NCI-H1092 (cell line): Measurements from ENCODE around the gene EPHB1.

Experiments
- DNase-seq: peaks from one replicate; lab custom pipeline; 2025; lab: John Stamatoyannopoulos, UW

The EPHB1 gene

DNA sequence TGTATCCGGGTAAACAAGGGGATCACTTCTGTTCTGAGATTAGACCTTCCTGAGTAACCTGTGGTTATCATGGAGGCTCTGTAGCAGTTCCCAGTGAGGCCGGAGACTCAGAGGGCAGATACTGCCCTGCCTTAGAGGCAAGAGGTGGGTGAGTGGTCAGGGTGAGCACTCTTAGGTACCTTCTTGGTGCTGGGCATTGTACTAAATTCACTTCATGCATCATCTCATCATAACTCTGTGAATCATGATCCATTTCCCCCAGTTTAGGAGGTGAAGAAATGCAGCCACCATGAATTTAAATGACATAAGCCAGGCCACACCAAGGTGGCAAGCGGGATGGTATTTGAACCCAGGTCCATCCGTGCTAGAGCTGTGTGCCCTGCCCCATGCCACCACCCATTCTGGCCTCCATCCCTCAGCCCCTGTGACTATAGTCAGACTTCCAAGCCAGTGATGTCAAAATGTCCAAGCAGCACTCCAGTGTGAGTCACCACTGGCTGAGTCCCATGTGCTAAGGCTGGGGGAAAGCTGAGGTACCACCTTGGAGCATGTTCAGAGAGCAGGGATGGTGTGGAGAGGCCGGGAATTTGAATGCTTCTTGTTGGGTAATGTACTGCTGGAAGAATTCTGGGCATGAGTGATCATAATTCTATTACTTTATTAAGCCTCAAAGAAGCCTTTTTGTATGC is 88.8 kb downstream of the EPHB1 start:
- DNase-seq: no peak

DNA sequence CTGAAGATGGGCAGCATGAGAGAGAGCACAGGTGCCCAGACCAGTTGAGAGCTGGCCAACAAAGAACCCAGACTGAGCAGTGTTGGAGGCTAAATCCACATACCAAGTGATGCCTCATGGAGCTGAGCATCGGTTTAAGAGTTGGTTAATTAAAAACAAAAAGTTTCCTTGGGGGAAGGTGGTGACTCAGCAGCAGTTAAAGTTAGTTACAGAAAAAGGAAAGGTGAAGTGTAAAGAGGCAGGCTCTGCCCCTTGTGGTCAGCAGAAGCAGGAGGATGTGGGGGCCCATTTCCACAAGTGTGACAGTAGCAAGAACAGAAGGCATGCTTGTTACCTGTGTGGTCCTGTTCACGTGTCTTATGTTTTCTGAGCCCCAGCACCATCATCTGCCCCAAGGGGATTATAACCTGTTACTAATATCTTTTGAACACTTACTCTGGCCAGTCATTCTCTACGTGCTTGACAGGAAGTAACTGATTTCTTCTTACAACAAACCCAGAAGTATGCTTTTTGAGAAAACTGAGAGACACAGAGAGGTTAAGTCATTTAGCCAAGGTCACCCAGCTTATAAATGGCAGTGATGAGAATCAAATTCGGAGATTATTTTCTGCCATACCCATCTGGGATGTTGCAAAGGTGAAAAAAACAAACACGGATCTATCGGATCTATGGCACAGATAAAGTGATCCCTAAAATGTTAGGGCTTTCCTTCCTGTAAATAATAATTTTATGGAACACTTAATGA is 91.0 kb downstream of the EPHB1 start:
- DNase-seq: no peak

DNA sequence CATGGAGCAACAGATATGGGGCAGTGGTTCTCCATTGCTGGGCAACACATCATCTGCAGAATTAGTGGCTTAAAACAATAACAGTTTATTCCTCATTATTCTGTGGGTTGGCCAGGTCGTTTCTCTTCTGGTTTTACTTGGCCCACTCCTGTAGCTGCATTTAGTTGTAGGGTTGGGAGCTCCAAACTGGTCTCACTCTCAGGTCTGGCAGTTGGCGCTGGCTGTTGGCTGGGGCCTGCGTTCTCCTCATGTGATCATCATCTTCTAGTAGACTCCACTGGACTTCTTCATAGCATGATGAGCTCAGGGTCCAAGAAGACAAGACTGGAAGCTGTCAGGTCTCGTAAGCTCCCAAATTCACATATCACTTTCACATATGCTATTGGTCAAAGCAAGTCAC is 91.9 kb downstream of the EPHB1 start:
- DNase-seq: no peak

DNA sequence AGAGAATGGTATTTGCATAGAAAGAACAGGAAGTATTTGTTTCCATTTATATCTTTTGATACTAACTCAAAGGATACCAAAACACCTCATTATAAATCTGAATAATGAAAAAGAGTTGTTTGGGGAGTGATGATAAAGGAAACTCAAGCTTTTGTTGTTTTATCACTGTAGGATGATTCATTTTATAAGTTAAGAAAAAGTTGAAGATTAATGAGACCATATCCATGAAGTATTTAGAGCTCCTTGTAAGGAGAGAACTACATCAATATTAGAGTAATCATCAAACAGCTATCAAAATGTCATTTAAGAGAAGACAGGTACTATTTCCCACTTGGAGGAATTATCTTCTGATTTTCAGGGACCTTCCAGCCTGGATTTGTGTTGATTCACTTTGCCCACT is 92.5 kb downstream of the EPHB1 start:
- no peak for DNase-seq

DNA sequence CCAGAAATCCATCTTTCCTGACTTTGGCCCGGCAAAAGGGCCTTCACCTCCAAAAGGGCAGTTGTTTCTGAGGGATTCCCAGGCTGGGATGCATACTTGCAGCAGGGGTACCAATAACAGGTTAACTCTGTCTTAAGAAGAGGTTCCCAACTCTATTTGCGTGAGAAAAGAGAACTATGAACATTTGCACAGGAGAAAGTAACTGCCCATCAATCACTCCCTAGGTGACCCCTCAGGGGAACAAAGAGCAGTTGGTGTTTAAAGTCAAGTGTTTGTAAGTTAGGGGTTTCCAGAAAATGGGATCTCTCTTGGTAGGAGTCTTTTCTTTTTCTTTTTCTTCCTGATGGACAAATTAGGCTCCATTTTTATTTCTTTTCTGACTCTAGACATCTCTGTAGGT is 97.3 kb downstream of the EPHB1 start:
- DNase-seq: no peak

DNA sequence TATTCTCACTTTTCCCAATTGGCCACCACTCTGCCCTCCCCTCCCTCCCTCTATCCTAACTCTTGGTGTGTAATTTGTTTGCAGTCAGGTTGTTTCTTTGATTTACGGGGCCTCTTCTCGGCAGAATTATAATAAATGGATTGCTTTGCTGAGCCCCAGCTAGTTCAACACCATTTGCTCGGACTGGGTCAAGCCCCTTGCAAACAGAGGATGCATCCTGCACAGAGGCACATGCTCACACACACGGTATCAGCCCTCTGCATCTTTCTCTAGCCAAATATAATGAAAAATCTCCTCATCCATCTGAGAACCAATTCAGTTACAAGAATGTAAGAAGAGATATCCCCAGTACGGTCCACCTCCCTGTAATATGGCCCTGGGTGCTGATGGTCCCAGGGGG is 97.7 kb downstream of the EPHB1 start:
- DNase-seq: no peak

DNA sequence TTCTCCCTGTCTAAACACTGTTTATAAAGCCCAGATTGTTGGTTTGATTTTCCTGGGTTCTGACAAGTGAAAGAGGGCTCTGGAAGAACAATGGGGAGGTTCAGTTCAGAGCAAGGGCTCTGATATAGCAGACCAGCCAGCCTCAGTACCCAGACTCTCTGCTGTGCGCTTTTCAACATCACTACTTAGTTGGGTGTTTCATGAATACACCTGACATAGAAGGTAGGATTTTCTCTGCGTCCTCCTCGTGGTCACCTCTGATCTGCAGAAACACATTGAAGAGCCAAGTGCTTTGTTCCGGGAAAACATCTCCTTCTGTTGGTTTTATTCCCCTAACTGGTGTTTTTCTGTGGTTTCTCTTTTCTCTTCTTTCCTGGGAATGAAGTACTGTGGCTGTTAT is 99.5 kb downstream of the EPHB1 start:
- DNase-seq: no peak

DNA sequence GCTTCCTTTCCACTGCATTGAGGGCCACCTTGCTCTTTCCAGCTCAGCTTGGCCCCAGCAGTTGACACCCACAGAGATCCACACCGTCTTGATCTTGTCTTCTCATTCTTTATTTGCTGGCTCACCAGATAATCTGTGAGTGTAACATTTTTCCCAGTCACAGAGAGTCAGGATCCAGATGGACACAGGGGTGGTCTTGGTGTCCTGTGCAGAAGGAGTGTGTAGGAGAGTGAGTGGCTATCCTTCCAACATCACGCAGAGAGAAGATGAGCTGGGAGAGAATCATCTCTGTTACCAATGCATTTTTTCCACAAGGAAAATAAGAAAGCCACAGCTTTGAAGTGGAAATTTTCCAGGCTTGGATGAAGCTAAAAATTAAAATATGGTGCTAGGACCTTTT is 100.1 kb downstream of the EPHB1 start:
- DNase-seq: no peak

DNA sequence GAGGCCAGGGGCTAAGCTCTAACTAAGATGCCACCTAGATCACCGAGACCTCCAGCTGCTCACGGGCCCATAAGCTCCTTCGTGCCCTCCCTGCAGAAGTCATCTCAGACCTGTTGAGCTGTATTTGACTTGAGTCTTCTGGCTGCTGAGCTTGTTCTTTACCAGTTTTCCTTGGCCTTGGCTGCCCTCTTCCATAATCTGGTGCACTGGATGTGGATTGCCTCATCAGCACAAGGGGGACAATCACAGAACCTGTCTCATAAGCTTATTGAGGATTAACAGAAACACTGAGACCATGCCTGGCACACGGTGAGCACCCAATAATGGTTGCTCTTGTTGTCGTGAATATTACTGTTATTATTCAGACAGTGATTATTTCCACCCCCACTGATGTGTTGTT is 101.1 kb downstream of the EPHB1 start:
- no peak for DNase-seq

DNA sequence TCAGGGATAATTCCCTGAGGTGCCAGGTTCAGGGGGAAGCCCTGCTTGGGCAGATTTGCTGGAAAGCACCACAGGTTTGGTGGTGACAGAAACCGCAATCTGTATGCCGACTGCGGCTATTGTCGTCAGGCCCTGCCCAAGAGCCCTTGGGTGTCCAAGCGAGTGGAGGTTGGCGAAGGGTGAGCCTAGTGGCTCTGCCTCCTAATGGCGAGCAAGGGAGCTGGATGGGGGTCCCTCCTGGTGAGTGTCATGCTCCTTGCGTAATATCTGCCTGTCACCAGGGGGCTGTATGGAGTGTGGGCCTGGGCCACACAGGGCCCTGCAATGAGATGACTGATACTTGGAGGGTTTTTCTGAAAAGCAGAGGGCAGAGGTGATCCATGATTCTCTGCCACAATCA is 101.6 kb downstream of the EPHB1 start:
- DNase-seq: no peak

DNA sequence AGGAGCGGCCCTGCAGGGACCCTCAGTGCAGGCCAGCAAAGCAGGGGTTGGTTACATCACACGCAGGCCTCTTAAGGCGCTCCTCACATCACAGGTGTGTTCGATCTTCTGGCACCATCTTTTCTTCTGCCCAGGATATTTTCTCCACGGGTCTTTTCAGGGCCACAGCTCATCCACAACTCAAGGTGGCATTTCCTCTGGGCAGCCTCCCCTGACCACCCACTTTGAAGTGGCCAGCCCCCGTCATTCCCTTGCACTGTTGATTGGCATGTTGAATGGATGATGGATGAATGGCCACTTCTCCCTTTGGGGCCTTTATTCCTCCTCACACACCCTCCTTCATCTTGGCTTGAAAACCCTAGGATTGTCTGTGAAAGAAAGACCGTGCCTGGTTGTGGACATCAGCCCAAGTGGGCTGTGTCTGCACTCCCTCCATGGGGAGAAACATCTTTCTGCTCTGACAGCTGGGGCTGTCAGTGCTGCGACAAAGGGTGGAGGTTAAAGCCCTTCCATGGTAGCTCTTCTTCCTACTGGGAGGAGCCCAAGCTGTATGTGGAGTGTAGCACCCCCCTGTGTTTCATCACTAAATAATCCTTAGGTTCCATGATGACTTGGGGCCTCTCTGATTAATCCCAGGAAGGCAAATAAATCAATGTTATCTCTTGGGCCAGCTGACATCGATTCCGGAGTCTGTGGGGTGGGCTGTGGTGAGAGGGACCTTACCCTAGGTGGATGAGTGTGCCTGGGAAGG is 102.5 kb downstream of the EPHB1 start:
- no peak for DNase-seq

DNA sequence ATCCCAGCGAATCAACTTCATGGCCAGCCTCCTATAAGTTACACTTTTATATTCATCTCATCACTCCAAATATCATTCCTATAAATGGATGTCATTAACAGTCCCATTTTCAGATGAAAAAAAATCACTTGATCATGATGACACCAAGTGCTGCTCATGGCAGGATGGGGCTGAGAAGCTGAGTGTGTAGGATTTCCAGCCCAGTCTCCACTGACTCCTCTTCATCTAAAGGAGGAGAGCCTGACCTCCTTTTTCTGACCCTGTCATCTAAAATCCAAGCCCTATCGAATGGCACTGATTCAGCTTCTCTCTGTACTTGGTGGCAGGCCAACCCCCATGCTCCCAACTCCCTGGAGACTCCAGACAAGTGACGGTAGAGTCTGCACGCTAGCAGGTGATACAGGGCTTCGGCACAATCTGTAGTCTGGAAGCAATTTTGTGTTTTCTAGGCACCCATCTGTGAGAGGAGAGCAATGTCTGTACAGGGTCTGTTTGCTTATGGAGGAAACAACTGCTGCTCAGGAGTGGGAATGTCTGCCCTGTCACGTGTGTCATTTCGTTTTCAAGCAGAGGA is 103.2 kb downstream of the EPHB1 start:
- DNase-seq: peak; percentile 67

DNA sequence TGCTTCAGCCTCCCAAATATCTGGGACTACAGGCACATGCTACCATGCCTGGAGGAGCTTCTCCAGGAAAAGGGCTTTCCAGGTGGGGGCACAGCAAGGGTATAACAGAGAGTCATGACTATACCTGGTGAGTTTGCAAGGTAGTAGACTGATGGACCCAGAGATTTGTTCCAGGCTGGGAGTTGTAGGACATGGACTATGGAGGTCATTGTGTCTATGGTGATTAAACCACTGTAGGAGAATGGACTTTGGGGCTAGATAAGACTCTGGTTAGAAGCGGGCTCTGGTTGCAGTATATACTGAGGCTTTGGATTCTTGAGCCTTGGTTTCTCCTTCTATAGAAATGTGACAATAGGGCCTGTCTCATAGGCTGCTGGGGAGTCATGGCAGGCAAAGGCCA is 104.7 kb downstream of the EPHB1 start:
- DNase-seq: no peak

DNA sequence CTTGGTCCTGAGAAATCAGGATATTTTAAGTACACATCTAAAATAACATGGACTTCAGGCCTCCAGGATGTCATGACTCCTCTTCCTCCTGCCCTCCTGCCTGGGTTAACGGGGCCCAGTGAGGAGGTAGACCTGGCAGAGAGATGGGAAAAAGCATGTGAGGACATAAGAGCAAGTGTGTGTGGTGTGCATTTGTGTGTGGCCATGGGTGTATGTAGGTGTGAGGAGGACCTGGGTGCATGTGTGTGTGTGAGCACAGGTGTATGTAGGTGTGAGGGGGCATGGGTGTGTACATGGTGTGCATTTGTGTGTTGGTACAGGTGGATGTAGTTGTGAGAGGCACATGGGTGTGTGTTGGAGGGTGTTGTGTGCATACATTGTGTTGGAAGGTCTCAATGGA is 105.4 kb downstream of the EPHB1 start:
- no peak for DNase-seq

DNA sequence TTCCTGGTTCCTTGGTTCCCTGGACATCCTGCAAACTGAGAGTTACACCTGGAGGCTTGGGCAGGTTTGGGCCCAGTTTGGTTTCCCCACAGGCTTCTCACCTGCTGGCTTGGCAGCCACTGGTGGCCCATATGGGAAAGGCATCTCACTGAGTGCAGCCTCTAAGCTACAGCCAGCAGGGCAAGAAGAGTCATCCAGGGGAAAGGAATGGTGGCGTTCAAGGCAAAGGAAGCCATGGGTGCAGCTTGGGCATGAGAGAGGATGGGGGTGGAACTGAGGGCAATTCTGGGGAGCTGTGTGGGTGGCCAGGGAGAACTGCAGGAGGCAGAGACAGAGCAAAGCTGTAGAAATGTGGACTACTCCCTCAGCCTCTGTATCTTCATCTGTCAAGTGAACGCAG is 106.4 kb downstream of the EPHB1 start:
- no peak for DNase-seq

DNA sequence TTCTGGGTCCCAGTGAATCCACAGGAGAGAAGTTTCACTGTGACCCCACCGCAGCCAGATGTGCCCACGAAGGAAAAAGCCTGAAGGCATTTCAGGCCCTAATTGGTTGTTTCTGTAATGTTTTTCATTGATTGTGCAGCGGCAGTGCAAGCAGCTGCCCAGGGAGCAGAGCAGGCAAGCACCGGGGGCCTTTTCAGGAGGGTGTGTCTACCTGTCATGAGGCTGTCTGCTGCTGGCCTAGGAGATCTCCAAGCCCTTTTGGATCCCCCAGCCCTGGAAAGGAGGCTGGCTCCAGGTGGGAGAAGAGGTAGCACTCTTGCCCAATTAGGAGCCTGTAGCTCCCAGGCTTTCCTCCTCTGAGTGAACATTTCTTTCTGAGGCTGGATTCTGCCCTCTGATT is 108.8 kb downstream of the EPHB1 start:
- DNase-seq: no peak

DNA sequence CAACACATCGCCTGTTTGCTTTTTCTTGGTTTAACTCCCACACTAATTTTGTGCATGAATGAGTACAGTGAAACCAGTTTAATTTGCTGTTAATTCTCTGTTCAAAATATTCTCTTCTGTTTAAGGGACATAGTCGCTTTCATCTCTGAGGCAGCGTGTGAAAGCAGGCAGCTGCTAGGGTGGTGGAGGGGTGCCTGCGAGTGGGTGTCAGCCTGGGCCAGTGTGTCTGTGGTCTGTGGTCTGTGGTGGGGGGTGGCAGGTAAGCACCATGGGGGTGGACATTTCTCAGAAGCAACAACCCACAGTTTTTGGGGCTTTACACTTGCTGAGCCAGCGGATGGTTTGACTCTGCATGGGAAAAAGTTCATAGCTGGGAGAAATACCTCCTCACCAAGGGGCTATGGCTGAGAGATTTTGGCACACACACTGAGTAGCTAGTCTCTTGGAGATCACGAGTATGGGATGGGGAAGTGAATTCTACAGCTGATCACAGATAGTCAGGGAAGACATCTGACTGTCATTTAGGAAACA is 109.2 kb downstream of the EPHB1 start:
- DNase-seq: no peak

DNA sequence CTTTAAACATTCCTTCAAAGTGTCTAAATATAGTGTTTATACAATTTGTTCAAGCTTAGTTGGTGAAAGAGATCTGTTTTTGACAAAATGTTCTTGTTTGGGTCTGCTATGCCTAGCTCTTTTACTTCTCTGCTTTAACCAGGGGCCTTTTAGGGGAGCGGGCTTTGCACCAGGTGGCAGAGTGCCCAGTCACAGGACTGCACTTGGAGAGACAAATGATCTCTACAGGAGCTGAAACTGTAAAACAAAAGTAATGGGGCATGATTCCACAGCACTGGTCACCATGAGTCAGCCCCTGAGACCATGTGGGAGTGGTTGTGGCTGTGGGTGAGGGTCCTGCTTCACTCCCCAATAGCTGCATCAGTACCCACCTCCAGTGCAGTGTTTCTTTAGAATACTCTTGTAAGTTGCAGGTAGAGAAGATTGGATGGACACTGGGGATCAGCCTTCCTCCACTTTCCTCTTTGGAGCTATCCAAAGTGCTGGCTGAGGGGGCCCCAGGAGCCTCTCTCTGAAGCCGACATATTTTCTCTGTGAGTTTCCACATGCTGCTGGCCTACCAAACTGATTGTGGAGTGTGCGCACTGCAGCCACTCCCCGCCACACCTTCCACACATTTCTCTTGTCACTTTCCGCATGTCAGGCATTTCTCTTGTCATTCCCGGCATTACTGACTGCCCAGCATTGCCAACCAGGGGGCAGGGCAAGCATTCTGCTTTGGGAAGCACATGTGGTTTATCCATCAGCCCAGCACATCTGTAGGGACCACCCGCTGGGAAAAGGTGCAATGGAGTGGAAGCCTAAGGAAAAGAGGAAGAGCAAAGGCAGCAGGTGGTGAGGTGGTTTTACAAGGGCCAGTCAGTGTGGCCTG is 110.0 kb downstream of the EPHB1 start:
- DNase-seq: no peak

DNA sequence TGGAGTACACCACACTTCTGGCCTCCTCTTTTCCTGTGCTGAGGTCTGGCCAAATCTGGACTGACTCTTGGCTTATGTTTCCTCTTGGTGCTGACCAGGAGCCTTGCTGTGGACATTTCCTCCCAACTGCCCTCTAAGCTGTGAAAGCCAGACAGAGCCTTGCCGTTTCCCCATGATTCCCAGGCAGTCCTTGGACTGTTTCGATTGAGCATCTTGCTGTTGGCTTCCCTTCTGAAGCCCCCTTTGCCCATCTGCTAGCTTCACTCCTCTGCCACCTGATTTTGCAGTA is 110.5 kb downstream of the EPHB1 start:
- no peak for DNase-seq

DNA sequence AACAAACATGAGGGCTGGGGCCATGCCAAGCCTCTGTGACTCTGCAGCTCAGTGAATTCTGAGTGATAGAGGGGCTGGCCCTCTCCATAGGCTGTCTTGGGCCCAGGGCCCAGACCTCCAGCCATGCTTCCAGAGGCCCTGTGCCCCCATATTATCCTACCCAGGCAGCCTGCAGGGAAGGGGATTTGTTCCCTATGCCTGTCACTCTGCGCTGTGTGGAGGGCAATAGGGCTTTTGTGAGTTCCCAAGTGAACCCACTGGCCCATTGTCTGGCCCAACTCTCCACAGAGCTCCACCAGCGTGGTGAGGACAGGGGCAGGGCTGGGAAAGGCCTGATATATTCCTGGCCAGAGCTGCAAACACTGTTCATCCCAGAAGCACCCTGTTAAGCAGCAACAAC is 113.2 kb downstream of the EPHB1 start:
- DNase-seq: no peak

DNA sequence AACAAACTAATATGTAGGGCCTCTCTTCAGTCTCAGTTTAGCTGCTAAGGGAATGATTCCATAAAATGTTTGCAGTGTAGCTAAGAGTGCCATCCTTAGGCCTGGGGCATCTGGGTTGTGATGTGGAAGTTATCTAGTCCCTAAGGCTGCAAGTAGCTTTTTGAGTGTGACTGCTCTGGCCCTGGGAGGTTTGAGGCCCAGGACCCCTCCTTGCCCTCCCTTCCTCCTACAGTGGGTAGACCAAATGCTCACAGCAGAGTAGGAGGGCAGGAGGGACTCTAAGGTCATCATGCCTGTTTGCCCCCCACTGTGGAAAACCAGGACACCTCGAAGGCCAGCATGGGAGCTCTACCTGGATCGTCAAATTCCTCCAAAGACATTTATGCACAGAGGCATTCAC is 115.0 kb downstream of the EPHB1 start:
- DNase-seq: no peak
